Esophagus muscularis mucosa (tissue), 4 donors: ENCODE data around the gene EEPD1. TPM values are rescaled to one million over a fixed set of nuclear protein-coding genes. Genes with fewer than 3 reads are reported as not detected.
A peak's percentile ranks its signal among the peaks of the same experiment; 100 is the strongest.
"Not testable (repeated sequence)": the region's sequence is repeated elsewhere in the genome, so short reads cannot be mapped to it uniquely, and the experiment has no call there.

Source experiments
- DNase-seq: peaks from one replicate; pipeline ENCODE4 v3.0.0-alpha.2; 2017; ENCODE audit errors: extremely low spot score
- H3K27ac ChIP-seq, 4 donors: fragments of 200-600 bp; sonication (generic); replicated peaks in 1 of 4; 1 replicate in 3 of 4; 2 replicates in 1 of 4; pipeline ENCODE4 v1.5.1; 2016 to 2019; ENCODE audit warnings: mild to moderate bottlenecking in 1 of 4
- H3K27me3 ChIP-seq, 4 donors: fragments of 200-600 bp; sonication (generic); one replicate each; pipeline versions ENCODE4 v1.5.1 to v1.6.0; 2016 to 2019
- H3K36me3 ChIP-seq, 4 donors: fragments of 200-600 bp; sonication (generic); one replicate each; pipeline ENCODE4 v1.5.1; 2016 to 2019
- H3K4me1 ChIP-seq, 4 donors: fragments of 200-600 bp; sonication (generic); one replicate each; pipeline ENCODE4 v1.5.1; 2016 to 2019
- H3K4me3 ChIP-seq, 4 donors: fragments of 200-600 bp; sonication (generic); 1 replicate in 2 of 4; 2 replicates in 2 of 4; pipeline ENCODE4 v1.5.1; 2016 to 2019; ENCODE audit warnings: mild to moderate bottlenecking in 4 of 4, moderate library complexity in 1 of 4
- H3K9me3 ChIP-seq, 4 donors: fragments of 200-600 bp; sonication (generic); 1 replicate in 3 of 4; 2 replicates in 1 of 4; pipeline ENCODE4 v1.5.1; 2016 to 2019
- EP300 ChIP-seq: sonication (generic); formaldehyde crosslinking; IDR thresholded peaks from one replicate; pipeline ENCODE4 v1.6.1; 2017; ENCODE audit warnings: antibody characterized with exemption
- POLR2A ChIP-seq: fragments of 450-650 bp; IDR thresholded peaks from one replicate; pipeline ENCODE4 v1.6.1; 2017; ENCODE audit warnings: antibody characterized with exemption, moderate library complexity, mild to moderate bottlenecking, low read depth
- POLR2AphosphoS5 ChIP-seq, 2 donors: sonication (generic); formaldehyde crosslinking; IDR thresholded peaks; one replicate each; pipeline ENCODE4 v1.6.1; 2017; ENCODE audit warnings: antibody characterized with exemption in 2 of 2
- WGBS: methylation state at CpG from one replicate; pipeline ENCODE4 v1.1.5; 2018; 5-methylcytosine and 5-hydroxymethylcytosine counted together
- intact Hi-C: fragments of 100-400 bp; cut with DNase I; formaldehyde crosslinking; loops from one replicate; pipeline ENCODE4 v1.15.1; 2023
- total RNA-seq, 4 donors: library from RNA; depleted of rRNA; stranded (reverse); fragments of >200 nt; gene quantifications; one replicate each; pipeline versions ENCODE4 v1.1.0 to v1.2.1, GENCODE V29; 2016
- TF ChIP-seq, protein P1 (sequence below), 3 experiments: fragments of 200-600 bp in 2 of 3; fragments of 450-650 bp in 1 of 3; sonication (generic) in 2 of 3; IDR thresholded peaks; one replicate each; pipeline ENCODE4 v1.5.1; 2017 to 2019; ENCODE audit warnings: antibody characterized with exemption in 3 of 3, mild to moderate bottlenecking in 2 of 3, moderate library complexity in 1 of 3

The EEPD1 gene
- total RNA-seq, 4 donors from 2014 or later = 18.7 to 27.9 (median 26.6) TPM

DNA sequence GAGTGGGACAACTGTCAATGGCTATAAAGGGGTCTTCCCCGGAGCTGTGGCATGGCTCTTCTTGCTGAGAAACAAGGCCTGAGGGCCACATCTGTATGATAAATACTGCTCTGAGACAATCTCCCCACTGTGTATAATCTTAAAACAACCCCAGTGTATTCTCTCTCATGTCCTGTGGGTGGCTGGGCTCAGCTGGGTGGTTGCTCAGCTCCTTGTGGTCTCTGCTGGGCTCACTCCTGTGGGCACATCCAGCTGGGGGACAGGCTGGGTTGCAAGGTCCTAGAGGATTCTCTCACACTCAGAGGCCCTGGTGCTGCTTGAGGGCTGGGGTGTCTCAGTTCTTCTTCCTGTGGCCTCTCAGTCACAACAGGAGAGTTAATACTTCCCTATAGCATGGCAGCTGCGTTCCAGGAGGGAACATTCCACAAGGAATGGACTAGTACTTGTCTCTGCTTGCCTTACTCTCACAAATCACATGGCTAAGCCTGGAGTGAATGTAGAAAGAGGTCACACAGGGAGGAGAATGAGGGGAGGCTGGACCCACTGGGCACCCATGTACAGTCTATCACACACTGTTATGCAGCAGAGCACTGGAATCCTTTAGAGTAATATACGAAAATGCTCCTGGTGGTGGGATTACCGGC lies 4.5 kb upstream of the EEPD1 start:
- no peaks in the 10 kb centered on the region for H3K36me3 ChIP-seq
- peaks cover 5 to 9% (median 7%) of the 10 kb centered on the region in 4 donors for H3K4me1 ChIP-seq
- DNase-seq = peak; percentile 87
- intact Hi-C loops = no loop called here
- whole genome bisulfite sequencing = 85% methylated on average over 4 of the region's 4 CpGs
- H3K9me3 ChIP-seq = peaks cover 0 to 9% (median 4%) of the 10 kb centered on the region in 4 donors
- no peaks in the 10 kb centered on the region for H3K27me3 ChIP-seq
- H3K4me3 ChIP-seq = no peak overlapping the region
- H3K27ac ChIP-seq = no peak overlapping the region
- TF ChIP-seq, protein P1, sequence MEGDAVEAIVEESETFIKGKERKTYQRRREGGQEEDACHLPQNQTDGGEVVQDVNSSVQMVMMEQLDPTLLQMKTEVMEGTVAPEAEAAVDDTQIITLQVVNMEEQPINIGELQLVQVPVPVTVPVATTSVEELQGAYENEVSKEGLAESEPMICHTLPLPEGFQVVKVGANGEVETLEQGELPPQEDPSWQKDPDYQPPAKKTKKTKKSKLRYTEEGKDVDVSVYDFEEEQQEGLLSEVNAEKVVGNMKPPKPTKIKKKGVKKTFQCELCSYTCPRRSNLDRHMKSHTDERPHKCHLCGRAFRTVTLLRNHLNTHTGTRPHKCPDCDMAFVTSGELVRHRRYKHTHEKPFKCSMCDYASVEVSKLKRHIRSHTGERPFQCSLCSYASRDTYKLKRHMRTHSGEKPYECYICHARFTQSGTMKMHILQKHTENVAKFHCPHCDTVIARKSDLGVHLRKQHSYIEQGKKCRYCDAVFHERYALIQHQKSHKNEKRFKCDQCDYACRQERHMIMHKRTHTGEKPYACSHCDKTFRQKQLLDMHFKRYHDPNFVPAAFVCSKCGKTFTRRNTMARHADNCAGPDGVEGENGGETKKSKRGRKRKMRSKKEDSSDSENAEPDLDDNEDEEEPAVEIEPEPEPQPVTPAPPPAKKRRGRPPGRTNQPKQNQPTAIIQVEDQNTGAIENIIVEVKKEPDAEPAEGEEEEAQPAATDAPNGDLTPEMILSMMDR (IDR thresholded peaks at IDR 0.05) = no peak
- no peak for TF ChIP-seq POLR2AphosphoS5 (IDR thresholded peaks at IDR 0.05)
- TF ChIP-seq EP300 = no peak
- TF ChIP-seq POLR2A = no peak

DNA sequence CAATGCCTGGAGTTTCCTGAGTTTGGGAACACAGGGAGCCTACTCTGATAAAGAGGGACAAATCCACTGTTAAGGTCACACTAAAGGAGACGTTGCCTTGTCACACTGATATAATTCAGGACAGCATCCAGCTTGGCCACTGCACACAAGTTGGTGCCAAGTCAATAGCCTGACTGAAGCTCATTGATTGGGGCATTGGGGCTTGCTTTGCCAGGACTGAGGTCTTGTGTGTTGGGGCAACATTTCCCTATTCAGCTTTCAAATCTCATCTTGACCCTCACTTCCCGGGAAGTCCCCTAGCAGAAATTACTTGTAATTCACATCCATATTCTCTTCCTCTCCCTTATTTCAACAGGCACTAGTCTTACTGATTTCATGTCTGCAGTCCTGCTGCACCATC lies 3.8 kb upstream of the EEPD1 start:
- intact Hi-C loops, H3K27ac ChIP-seq, H3K4me3 ChIP-seq, H3K36me3 ChIP-seq, DNase-seq, H3K27me3 ChIP-seq, H3K9me3 ChIP-seq: not testable (repeated sequence)
- WGBS = 86% methylated on average over 1 of the region's 2 CpGs
- H3K4me1 ChIP-seq = peaks cover 10 to 16% (median 12%) of the 10 kb centered on the region in 4 donors

DNA sequence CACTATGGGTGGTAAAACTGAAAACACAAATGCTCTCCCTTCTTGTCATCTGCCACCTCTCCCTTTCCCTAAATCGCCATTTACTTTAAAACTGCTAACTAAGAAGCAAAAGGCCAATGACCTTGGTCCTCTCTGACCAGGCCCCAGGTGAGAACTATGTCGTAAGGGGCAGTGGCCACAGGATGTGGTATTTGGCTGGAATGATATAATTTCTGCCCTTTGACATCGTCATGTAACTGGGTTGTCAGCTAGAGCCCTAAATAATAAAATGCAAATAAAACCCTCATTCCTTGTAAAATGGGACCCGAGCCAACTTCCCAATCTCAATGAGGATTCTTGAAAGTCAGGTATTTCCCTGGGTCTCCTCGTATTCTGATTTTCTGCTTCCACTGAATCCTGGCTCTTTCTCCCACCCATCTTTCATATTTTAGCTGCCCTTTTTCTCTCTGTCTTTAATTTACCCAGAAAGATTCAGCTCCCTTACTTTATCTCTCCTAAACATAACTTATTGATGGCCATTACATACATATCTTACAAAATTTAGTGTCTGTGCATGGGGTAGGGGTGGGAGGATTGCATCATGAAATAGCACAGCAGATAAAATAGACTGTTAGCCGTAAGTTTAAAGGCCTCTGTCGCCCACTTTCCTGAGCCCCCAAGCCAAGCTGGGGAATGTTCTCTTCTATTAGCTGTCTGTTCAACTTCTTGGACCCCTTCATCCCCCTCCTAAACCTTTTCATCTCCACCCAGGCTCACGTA lies 3.2 kb upstream of the EEPD1 start:
- WGBS = 84% methylated on average over 8 of the region's 8 CpGs
- intact Hi-C loops = loop anchor here (5.0 to 10.0 kb wide), 2 partner anchors 132 to 165 kb away; no protein-coding TSS in a partner anchor

DNA sequence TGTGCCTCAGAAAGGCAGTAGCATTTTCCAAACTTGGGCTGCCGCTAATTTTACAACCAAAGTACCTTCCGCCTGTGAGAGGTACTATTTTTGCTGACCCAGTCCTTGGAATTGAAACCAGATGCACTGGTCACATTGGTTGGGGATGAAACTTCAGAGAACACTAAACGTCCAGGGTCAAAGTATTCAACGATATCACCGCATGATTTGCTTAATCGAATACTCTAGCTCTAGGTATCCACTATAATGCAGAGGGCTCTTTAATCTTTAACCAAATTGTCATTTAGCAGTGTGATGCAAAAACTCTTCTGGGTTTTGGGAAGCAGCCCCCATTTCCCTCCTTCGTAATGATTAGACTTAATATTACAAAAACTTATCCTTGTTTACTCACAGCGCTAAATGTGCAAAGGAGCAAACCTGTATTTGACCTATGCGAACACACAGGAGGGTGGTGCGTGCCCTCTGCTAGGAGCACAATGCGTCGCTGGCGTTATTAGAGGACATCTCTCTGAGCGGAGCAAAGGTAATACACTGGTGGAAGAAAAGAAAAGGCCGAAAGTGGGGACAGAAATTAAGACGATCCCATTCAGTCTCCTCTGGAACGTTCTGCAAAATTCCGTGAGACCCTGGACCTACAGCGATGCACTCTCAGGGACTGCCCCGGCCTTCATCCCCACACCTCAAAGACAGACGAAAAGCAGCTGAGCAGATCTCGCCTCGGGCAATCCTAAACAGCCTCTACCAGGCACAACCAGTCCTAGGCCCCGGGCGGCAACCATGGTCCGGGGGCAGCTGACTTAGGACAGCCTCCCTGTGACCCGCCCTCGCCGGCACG lies 916 bp upstream of the EEPD1 start:
- peaks cover 36 to 45% (median 41%) of the 10 kb centered on the region in 4 donors for H3K4me1 ChIP-seq
- no peaks in the 10 kb centered on the region for H3K36me3 ChIP-seq
- peaks cover 0 to 9% (median 4%) of the 10 kb centered on the region in 4 donors for H3K9me3 ChIP-seq
- H3K27me3 ChIP-seq = no peaks in the 10 kb centered on the region
- peak overlapping the region; percentile 93 to 97 (median 95) for H3K27ac ChIP-seq
- DNase-seq = no peak
- WGBS = 55% methylated on average over 26 of the region's 30 CpGs
- TF ChIP-seq POLR2A (no peak), POLR2AphosphoS5 (IDR thresholded peaks at IDR 0.05) (no peak), EP300 (no peak)
- TF ChIP-seq, protein P1 (IDR thresholded peaks at IDR 0.05) = no peak
- peak overlapping the region; percentile 73 to 92 (median 80) for H3K4me3 ChIP-seq
- intact Hi-C loops = loop anchor here (5.0 to 10.0 kb wide), 2 partner anchors 130 to 167 kb away; no protein-coding TSS in a partner anchor

More for the DNA sequence above, 3.2 kb upstream of the EEPD1 start:
- Histone ChIP-seq H3K4me1 (peaks cover 16 to 23% (median 18%) of the 10 kb centered on the region in 4 donors), H3K27me3 (no peaks in the 10 kb centered on the region), H3K9me3 (peaks cover 0 to 9% (median 4%) of the 10 kb centered on the region in 4 donors), H3K4me3 (no peak overlapping the region), H3K27ac (no peak overlapping the region), H3K36me3 (no peaks in the 10 kb centered on the region)
- peak; percentile 45 for DNase-seq
- TF ChIP-seq POLR2A = no peak
- no peak for TF ChIP-seq POLR2AphosphoS5 (IDR thresholded peaks at IDR 0.05)
- no peak for TF ChIP-seq EP300
- TF ChIP-seq, protein P1 (IDR thresholded peaks at IDR 0.05) = no peak
